HL-60 (cell line): Measurements from ENCODE around the gene RGS7.

Experiments
- DNase-seq, 2 experiments: peaks; one replicate each; pipeline ENCODE4 v3.0.0-alpha.2; 2010 to 2020; ENCODE audit warnings: low read depth in 1 of 2, low spot score in 1 of 2
- H3K27ac ChIP-seq: fragments of 250-450 bp; sonication (Bioruptor Pico); replicated peaks from 2 replicates; pipeline ENCODE4 v1.5.1; 2020; ENCODE audit warnings: mild to moderate bottlenecking, moderate library complexity
- H3K27me3 ChIP-seq: fragments of 250-450 bp; sonication (Bioruptor Pico); 2 replicates; pipeline ENCODE4 v1.5.1; 2021; ENCODE audit warnings: mild to moderate bottlenecking, moderate library complexity; ENCODE audit not compliant: insufficient read depth, poor library complexity, severe bottlenecking
- H3K4me3 ChIP-seq: replicated peaks from 2 replicates; pipeline ENCODE4 v1.5.1; 2011; ENCODE audit warnings: mild to moderate bottlenecking, control low read depth, low read length; ENCODE audit not compliant: insufficient read depth
- GABPA ChIP-seq: IDR thresholded peaks from 2 replicates; pipeline ENCODE4 v1.6.1; 2012; ENCODE audit warnings: low read depth
- POLR2AphosphoS5 ChIP-seq: IDR thresholded peaks from 2 replicates; pipeline ENCODE4 v1.6.1; 2012; ENCODE audit warnings: low read depth
- SPI1 ChIP-seq: IDR thresholded peaks from 2 replicates; pipeline ENCODE4 v1.6.1; 2012; ENCODE audit warnings: low read depth, mild to moderate bottlenecking, borderline replicate concordance
- TF ChIP-seq, protein P1 (sequence below): IDR thresholded peaks from one replicate; pipeline ENCODE4 v1.5.1; 2011; ENCODE audit warnings: low read length, control low read depth, inconsistent platforms; ENCODE audit not compliant: insufficient read depth
- TF ChIP-seq, protein P2 (sequence below): IDR thresholded peaks from 2 replicates; pipeline ENCODE4 v1.6.1; 2012; ENCODE audit warnings: low read depth; ENCODE audit not compliant: insufficient replicate concordance

Gene RGS7

DNA sequence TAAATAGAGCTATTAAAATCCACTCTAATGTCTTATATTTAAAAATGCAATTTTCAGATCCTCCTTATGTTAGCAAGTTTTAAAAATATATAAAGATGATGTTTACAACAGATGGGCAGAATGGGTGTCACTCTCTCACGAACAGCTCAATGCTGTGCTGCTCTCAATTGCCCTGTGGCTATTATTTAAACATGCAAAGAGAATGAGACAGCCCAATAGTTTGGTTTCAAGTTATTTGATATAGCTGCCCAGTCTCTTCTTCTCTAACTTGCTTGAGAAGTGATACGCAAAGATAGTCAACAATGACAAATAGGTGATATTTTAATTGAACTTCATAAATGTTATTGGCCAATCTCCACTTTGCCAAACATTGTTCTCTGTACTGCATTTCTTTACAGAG, 545.7 kb downstream of the RGS7 start:
- Histone ChIP-seq H3K4me3 (no peak overlapping the region), H3K27ac (no peak overlapping the region), H3K27me3 (no peaks in the 10 kb centered on the region)
- no peak for TF ChIP-seq GABPA
- TF ChIP-seq, protein P1, sequence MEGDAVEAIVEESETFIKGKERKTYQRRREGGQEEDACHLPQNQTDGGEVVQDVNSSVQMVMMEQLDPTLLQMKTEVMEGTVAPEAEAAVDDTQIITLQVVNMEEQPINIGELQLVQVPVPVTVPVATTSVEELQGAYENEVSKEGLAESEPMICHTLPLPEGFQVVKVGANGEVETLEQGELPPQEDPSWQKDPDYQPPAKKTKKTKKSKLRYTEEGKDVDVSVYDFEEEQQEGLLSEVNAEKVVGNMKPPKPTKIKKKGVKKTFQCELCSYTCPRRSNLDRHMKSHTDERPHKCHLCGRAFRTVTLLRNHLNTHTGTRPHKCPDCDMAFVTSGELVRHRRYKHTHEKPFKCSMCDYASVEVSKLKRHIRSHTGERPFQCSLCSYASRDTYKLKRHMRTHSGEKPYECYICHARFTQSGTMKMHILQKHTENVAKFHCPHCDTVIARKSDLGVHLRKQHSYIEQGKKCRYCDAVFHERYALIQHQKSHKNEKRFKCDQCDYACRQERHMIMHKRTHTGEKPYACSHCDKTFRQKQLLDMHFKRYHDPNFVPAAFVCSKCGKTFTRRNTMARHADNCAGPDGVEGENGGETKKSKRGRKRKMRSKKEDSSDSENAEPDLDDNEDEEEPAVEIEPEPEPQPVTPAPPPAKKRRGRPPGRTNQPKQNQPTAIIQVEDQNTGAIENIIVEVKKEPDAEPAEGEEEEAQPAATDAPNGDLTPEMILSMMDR, result no peak
- no peak for TF ChIP-seq POLR2AphosphoS5
- TF ChIP-seq SPI1, result no peak
- DNase-seq, result no peak

DNA sequence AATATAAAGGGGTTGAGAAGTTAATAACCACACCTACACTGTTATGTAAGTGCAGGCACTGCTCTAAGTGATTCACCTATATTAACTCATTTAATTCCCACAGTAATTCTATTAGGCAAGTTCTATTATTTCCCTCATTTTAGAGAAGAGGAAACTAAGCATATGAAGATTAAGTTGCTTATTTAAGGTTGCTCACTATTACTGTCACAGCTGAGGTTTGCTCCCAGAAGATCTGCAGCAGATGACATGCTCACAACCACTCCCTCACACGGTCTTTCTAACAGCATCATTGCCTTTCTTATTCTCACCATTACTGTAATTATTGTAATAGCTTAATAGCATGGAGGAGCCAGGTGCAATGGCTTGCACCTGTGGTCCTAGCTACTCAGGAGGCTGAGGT, 548.6 kb downstream of the RGS7 start:
- no peak for DNase-seq
- TF ChIP-seq, protein P2, sequence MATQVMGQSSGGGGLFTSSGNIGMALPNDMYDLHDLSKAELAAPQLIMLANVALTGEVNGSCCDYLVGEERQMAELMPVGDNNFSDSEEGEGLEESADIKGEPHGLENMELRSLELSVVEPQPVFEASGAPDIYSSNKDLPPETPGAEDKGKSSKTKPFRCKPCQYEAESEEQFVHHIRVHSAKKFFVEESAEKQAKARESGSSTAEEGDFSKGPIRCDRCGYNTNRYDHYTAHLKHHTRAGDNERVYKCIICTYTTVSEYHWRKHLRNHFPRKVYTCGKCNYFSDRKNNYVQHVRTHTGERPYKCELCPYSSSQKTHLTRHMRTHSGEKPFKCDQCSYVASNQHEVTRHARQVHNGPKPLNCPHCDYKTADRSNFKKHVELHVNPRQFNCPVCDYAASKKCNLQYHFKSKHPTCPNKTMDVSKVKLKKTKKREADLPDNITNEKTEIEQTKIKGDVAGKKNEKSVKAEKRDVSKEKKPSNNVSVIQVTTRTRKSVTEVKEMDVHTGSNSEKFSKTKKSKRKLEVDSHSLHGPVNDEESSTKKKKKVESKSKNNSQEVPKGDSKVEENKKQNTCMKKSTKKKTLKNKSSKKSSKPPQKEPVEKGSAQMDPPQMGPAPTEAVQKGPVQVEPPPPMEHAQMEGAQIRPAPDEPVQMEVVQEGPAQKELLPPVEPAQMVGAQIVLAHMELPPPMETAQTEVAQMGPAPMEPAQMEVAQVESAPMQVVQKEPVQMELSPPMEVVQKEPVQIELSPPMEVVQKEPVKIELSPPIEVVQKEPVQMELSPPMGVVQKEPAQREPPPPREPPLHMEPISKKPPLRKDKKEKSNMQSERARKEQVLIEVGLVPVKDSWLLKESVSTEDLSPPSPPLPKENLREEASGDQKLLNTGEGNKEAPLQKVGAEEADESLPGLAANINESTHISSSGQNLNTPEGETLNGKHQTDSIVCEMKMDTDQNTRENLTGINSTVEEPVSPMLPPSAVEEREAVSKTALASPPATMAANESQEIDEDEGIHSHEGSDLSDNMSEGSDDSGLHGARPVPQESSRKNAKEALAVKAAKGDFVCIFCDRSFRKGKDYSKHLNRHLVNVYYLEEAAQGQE, result no peak
- TF ChIP-seq, protein P1, result no peak
- TF ChIP-seq SPI1, result no peak
- no peak for TF ChIP-seq GABPA
- TF ChIP-seq POLR2AphosphoS5, result no peak
- H3K27me3 ChIP-seq, result no peaks in the 10 kb centered on the region
- no peak overlapping the region for H3K4me3 ChIP-seq
- H3K27ac ChIP-seq, result no peak overlapping the region

DNA sequence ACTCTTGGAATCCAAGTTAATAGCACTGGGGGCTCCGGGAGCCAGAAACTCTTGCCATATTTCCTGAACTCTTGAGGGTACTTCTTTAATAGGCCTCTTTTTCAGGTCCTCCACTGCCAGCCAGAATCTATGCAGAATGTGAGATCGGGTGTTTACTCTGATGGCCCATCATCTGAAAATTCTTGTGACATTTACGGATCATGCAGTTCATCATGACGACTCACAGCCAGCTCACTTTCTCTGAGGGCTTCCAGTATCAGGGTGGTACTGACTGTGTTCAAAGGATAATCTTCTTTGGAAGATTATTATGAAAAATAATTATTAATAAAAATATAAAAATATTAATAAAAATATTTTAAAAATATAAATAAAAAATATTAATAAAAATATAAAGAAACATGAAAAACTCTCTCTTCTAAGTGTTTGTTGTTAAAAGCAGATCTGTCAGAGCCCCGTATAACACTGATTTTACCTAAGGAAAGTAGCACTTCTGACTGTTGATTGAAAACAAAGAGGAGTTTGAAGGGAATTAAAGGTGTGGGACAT, 550.7 kb downstream of the RGS7 start:
- DNase-seq, result no peak
- TF ChIP-seq, protein P2, result no peak
- TF ChIP-seq, protein P1, result no peak
- no peak for TF ChIP-seq GABPA
- no peak for TF ChIP-seq POLR2AphosphoS5
- no peak for TF ChIP-seq SPI1
- Histone ChIP-seq H3K27me3 (no peaks in the 10 kb centered on the region), H3K27ac (no peak overlapping the region), H3K4me3 (no peak overlapping the region)

DNA sequence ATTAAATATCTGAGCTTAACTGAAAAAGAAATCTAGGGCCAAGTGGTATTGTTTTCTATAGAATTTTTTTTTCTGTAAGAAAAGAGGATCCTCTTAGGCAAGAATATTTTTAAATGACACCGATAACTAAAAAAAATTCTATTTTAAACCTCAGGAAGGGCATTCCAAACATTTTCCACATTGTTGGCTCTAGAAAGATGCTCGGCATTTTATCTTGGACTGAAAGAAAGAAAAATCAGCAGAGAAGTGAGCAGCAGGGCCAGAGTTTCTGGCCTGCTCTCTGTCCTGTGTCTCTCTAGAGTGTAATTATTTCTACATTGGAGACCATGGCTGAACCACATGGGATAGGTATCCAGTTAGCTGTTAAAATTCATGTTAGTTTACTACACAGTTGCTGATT, 552.5 kb downstream of the RGS7 start:
- no peak for DNase-seq
- no peak for TF ChIP-seq POLR2AphosphoS5
- TF ChIP-seq, protein P1, result no peak
- no peak for TF ChIP-seq SPI1
- TF ChIP-seq, protein P2, result no peak
- no peak overlapping the region for H3K4me3 ChIP-seq
- no peak overlapping the region for H3K27ac ChIP-seq
- no peaks in the 10 kb centered on the region for H3K27me3 ChIP-seq
